Nucleus accumbens (tissue), 56 donors: ENCODE results near the gene GNG7.
A peak's percentile ranks its signal among the peaks of the same experiment; 100 is the strongest.
"Not testable (repeated sequence)": the region's sequence is repeated elsewhere in the genome, so short reads cannot be mapped to it uniquely, and the experiment has no call there.

Experiments used
- DNase-seq, 56 donors: peaks; one replicate each; lab custom pipeline; 2025; lab: John Stamatoyannopoulos, UW

Gene GNG7

DNA sequence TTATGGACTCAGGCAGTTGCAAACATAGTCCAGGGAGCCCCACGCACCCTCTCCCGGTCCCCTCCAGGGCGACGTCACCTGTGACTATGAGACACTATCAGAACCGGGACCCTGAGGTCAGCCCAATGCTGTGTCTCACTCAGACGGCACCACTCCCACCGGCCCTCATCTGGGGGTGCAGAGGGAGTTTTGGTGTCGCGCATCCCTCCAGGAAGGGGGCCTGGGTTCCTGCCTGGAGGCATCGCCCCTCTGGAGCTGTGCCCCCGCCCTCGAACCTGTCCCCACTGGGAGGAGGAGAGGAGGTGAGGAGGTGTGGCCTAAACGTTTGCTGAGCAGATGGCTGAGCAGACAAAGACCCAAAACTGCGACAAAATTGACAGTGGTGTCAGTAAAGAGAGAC lies 175.3 kb downstream of the GNG7 start:
- no peak for DNase-seq

GRCh38 chr19:2524840-2525723 lies 177.4 kb downstream of the GNG7 start:
- DNase-seq: peak in 5 of 56 donors; percentile 14 to 72 (median 43)

DNA sequence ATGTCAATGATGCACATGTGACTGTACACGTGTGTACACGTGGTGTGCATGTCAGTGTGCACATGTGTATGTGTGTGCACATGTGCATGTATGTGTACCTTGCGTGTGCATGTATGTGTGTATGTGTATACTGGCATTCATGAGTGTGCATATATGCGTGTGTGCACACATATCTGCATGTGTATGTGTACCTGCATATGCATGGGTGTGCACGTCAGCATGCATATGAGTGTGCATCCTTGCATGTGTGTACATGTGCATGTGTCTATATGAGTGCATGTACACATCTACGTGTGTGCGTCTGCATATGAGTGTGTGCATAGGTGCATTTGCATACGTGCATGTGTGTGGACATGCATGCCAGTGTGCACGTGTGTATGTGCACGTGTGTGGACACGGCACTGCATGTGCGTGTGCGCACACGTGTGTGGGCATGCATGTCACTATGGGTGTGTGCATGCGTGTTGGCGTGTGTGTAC lies 178.1 kb downstream of the GNG7 start:
- no peak for DNase-seq

GRCh38 chr19:2523630-2524311 lies 178.7 kb downstream of the GNG7 start:
- no peak for DNase-seq

GRCh38 chr19:2519482-2519881 lies 183.0 kb downstream of the GNG7 start:
- no peak for DNase-seq

DNA sequence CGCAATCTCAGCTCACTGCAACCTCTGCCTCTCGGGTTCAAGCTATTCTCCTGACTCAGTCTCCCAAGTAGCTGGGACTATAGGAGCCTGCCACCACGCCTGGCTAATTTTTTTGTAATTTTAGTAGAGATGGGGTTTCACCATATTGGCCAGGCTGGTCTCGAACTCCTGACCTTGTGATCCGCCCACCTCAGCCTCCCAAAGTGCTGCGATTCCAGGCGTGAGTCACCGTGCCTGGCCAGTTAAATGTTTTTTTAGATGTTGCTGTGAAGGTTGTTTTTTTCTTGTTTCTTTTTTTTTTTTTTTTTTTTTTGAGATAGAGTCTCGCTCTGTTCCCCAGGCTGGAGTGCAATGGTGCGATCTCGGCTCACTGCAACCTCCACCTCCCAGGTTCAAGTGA lies 183.6 kb downstream of the GNG7 start:
- not testable (repeated sequence) for DNase-seq

- DNase-seq: no peak
These were observed 184.5 kb downstream of the GNG7 start for GRCh38 chr19:2517881-2518601.

DNA sequence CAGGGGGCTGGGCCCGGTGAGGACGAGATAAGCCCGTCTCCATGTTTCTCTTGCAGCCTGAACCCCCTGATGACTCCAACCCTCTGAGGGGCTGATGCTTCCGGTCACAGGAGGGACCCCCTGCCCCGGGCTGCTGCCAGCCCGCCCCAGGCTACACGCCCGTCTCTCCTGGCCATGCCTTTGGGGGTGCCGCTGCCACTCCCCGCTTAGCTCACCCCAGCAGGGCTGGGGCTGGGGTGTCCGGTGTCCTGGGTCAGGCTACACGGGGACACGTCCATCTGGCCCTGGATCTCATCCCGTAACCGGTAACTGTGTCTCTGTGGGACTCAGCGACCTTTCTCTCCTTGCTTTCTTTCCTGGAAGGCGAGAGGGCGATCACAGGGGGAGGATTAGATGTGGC lies 185.8 kb downstream of the GNG7 start:
- DNase-seq: no peak

GRCh38 chr19:2514981-2515518 lies 187.4 kb downstream of the GNG7 start:
- DNase-seq: no peak

GRCh38 chr19:2512523-2513431 lies 189.7 kb downstream of the GNG7 start:
- DNase-seq: peak in 1 of 56 donors; percentile 4

GRCh38 chr19:2511991-2512390 lies 190.5 kb downstream of the GNG7 start:
- DNase-seq: peak in 1 of 56 donors; percentile 4

GRCh38 chr19:2511570-2511969 lies 190.9 kb downstream of the GNG7 start:
- no peak for DNase-seq

DNA sequence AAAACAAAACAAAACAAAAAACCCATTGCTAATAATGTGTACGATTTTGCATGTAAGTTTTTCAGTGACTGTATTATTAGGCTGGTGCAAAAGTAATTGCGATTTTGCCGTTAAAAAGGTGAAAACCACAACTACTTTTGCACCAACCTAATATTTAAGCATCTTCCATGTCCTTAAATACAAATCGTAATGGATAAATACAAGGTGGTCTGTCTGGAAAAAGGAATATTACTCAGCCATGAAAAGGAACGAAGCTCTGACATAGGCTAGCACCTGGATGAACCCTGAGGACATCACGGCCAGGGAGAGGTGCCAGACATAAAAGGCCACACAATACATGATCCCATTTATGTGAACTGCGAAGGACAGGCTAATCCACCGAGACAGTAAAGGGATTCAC lies 193.4 kb downstream of the GNG7 start:
- DNase-seq: no peak

- DNase-seq: peak in 1 of 56 donors; percentile 18
These were observed 195.4 kb downstream of the GNG7 start for GRCh38 chr19:2507109-2507508.

DNA sequence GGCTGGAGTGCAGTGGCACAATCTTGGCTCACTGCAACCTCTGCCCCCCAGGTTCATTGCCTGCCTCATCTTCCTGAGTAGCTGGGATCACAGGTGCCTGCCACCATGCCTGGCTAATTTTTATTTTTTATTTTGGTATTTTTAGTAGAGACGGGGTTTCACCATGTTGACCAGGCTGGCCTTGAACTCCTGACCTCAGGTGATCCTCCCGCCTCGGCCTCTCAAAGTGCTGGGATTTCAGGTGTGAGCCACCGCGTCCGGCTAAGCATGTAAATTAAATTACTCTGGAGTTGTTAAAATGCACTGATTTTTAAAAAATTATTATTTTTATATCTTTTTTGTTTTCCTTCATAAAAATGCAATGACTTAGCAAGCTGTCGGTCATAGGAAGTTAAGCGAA lies 195.8 kb downstream of the GNG7 start:
- DNase-seq: not testable (repeated sequence)

DNA sequence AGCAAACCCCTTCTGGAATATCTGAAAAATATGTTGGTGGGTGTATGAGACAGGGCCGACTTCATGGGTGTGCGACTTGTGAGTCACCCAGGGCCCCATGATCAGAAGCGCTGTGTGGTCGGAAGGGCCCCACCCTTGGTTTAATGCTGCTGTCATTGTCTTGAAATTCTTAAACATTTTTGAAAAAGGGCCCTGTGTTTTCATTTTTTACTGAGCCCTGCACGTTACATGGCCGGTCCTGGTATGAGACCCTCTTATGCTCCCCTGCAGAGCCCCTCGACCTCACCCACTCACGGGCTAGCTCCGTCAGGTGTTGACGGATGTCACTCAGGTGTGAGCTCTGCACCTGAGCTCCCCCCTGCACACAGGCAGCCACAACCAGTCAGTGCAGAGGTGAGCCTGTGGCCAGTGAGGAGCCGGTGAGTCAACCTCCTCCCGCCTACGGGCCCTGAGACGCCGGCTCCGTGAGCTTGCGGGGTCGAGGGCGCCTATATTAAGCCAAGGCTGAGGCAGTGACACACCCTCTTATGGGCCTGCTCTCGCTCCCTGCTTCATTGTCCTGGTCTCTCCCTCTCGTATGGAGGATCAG lies 198.9 kb downstream of the GNG7 start:
- DNase-seq: peak in 11 of 56 donors; percentile 6 to 61 (median 23)

DNA sequence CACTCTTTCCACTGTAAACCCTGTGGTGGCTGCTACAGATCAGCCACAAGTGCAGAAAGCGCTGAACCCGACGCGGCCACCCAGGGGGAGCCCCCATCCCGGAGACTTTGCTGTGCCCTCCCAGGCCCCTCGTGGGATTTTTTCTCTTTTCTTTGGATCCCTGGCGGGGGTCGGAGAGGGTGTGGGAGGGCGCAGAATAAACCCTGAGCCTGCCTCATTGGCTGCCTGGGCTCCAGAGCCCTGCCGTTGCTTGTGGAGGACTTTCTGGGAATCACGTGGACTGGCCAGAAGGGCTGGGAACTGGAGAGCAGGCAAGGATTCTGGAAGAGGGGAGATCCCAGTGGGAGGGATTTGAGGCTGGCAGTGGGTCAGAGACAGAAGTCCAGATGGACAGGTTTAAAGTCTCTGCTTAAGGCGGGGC lies 201.6 kb downstream of the GNG7 start:
- no peak for DNase-seq

- no peak for DNase-seq
These were observed 202.3 kb downstream of the GNG7 start for GRCh38 chr19:2500156-2500555.

GRCh38 chr19:2497186-2497585 lies 205.3 kb downstream of the GNG7 start:
- no peak for DNase-seq
